HEK293 (cell line): ENCODE measurements around the gene MED25.

Experiments
- BCL11A ChIP-seq: fragments of 450-650 bp; formaldehyde crosslinking; IDR thresholded peaks from 2 replicates; pipeline ENCODE4 v1.5.1; 2016; ENCODE audit warnings: low read depth, missing biosample characterization, missing genetic modification characterization
- HOXC10 ChIP-seq: sonication (generic); formaldehyde crosslinking; IDR thresholded peaks from 2 replicates; pipeline ENCODE4 v1.8.1; 2023; ENCODE audit warnings: mild to moderate bottlenecking, missing genetic modification reagents
- SP2 ChIP-seq: fragments of 450-650 bp; formaldehyde crosslinking; IDR thresholded peaks from 2 replicates; pipeline ENCODE4 v1.5.1; 2016; ENCODE audit warnings: missing biosample characterization, missing genetic modification characterization
- ZNF10 ChIP-seq: fragments of 450-650 bp; formaldehyde crosslinking; IDR thresholded peaks from 2 replicates; pipeline ENCODE4 v1.5.1; 2017; ENCODE audit warnings: missing biosample characterization, missing genetic modification characterization
- ZNF155 ChIP-seq: fragments of 450-650 bp; formaldehyde crosslinking; IDR thresholded peaks from 2 replicates; pipeline ENCODE4 v1.5.1; 2016; ENCODE audit warnings: missing biosample characterization, missing genetic modification characterization
- ZNF157 ChIP-seq: fragments of 450-650 bp; formaldehyde crosslinking; IDR thresholded peaks from 2 replicates; pipeline ENCODE4 v1.5.1; 2016; ENCODE audit warnings: missing biosample characterization, missing genetic modification characterization
- ZNF19 ChIP-seq: fragments of 450-650 bp; formaldehyde crosslinking; IDR thresholded peaks from 2 replicates; pipeline ENCODE4; 2016; ENCODE audit warnings: missing biosample characterization, missing genetic modification characterization, low read depth
- ZNF24 ChIP-seq: fragments of 450-650 bp; formaldehyde crosslinking; IDR thresholded peaks from 2 replicates; pipeline ENCODE4 v1.5.1; 2016; ENCODE audit warnings: missing biosample characterization, missing genetic modification characterization
- ZNF302 ChIP-seq: fragments of 450-650 bp; formaldehyde crosslinking; IDR thresholded peaks from 2 replicates; pipeline ENCODE4 v1.5.1; 2016; ENCODE audit warnings: missing biosample characterization, missing genetic modification characterization, low read depth
- ZNF350 ChIP-seq: fragments of 450-650 bp; formaldehyde crosslinking; IDR thresholded peaks from 2 replicates; pipeline ENCODE4 v1.5.0; 2017; ENCODE audit warnings: missing biosample characterization, mild to moderate bottlenecking, missing genetic modification characterization
- ZNF433 ChIP-seq: fragments of 450-650 bp; formaldehyde crosslinking; IDR thresholded peaks from 2 replicates; pipeline ENCODE4 v1.5.1; 2016; ENCODE audit warnings: missing biosample characterization, missing genetic modification characterization, low read depth
- ZNF48 ChIP-seq: fragments of 450-650 bp; formaldehyde crosslinking; IDR thresholded peaks from 2 replicates; pipeline ENCODE4 v1.5.1; 2016; ENCODE audit warnings: missing biosample characterization, missing genetic modification characterization
- ZNF544 ChIP-seq: fragments of 450-650 bp; formaldehyde crosslinking; IDR thresholded peaks from 2 replicates; pipeline ENCODE4 v1.5.0; 2017; ENCODE audit warnings: missing biosample characterization, missing genetic modification characterization
- ZNF654 ChIP-seq: fragments of 450-650 bp; formaldehyde crosslinking; IDR thresholded peaks from 2 replicates; pipeline ENCODE4 v1.5.1; 2016; ENCODE audit warnings: low read depth, missing biosample characterization, missing genetic modification characterization
- ZNF658 ChIP-seq: fragments of 450-650 bp; formaldehyde crosslinking; IDR thresholded peaks from 2 replicates; pipeline ENCODE4; 2016; ENCODE audit warnings: missing biosample characterization, missing genetic modification characterization
- TF ChIP-seq, protein P1 (sequence below): fragments of 450-650 bp; formaldehyde crosslinking; IDR thresholded peaks from 2 replicates; pipeline ENCODE4 v1.5.1; 2016; ENCODE audit warnings: missing biosample characterization, missing genetic modification characterization
- TF ChIP-seq, protein P2 (sequence below): fragments of 450-650 bp; formaldehyde crosslinking; IDR thresholded peaks from 2 replicates; pipeline ENCODE4 v1.5.1; 2016; ENCODE audit warnings: missing biosample characterization, missing genetic modification characterization, borderline replicate concordance
- TF ChIP-seq, protein P3 (sequence below): fragments of 450-650 bp; formaldehyde crosslinking; IDR thresholded peaks from 2 replicates; pipeline ENCODE4 v1.5.1; 2016; ENCODE audit warnings: missing biosample characterization, missing genetic modification characterization
- TF ChIP-seq, protein P4 (sequence below): fragments of 450-650 bp; formaldehyde crosslinking; IDR thresholded peaks from 2 replicates; pipeline ENCODE4 v1.5.1; 2016; ENCODE audit warnings: missing biosample characterization, missing genetic modification characterization
- TF ChIP-seq, protein P5 (sequence below): fragments of 450-650 bp; formaldehyde crosslinking; IDR thresholded peaks from 2 replicates; pipeline ENCODE4 v1.5.1; 2016; ENCODE audit warnings: missing biosample characterization, missing genetic modification characterization, low read depth
- TF ChIP-seq, protein P6 (sequence below): sonication (generic); formaldehyde crosslinking; IDR thresholded peaks from 2 replicates; pipeline ENCODE4 v1.8.1; 2022; ENCODE audit warnings: mild to moderate bottlenecking, moderate library complexity, missing genetic modification reagents
- TF ChIP-seq, protein P7 (sequence below): fragments of 450-650 bp; IDR thresholded peaks from 2 replicates; pipeline ENCODE4 v1.5.1; 2018; ENCODE audit warnings: missing biosample characterization, missing genetic modification characterization
- TF ChIP-seq, protein P8 (sequence below): fragments of 450-650 bp; IDR thresholded peaks from 2 replicates; pipeline ENCODE4 v1.5.1; 2018; ENCODE audit warnings: missing biosample characterization, mild to moderate bottlenecking, missing genetic modification characterization

MED25 gene

DNA sequence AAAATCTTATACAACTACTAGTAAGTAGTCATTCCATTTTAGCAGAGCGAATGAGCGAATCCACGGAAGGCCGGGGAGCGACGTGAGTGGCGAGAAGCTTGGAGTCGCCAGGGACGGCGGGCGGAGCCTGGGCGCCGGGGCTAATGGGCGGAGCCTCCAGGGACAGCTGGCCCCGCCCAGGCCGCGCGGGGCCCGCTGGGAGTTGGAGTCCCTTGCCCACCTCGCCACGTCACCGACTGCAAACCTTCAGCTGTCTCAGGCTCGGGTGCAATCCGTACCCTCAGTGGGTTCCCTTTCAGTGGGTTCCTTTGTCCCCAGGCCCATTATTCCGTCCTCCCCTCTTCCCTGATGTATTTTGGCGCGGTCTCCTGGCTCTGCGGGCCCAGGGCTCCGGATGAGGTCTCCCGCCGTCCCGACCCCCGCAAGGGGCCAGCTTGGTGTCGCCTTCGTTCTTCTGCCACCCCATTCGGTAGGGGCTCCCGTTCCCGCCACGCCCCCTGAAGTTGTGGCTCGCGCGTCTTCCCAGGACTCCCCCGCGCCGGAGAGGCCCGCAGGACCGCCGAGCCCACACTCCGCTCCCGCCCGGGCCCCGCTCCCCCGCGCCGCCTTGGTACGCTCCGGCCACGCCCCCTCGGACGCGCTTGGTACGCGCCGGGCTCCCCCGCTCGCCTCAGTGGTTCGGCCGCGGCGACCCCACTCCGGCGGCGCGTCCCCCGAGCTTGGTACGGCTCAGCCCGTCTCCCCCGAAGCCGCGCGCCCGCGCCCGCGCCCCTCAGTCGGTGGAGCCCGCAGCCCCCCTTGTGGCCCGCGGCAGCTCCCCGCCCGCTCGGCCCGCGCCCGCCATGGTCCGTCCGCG, 32.6 kb downstream of the MED25 start, which contains the start of gene PTOV1 (continued):
- TF ChIP-seq, protein P1, sequence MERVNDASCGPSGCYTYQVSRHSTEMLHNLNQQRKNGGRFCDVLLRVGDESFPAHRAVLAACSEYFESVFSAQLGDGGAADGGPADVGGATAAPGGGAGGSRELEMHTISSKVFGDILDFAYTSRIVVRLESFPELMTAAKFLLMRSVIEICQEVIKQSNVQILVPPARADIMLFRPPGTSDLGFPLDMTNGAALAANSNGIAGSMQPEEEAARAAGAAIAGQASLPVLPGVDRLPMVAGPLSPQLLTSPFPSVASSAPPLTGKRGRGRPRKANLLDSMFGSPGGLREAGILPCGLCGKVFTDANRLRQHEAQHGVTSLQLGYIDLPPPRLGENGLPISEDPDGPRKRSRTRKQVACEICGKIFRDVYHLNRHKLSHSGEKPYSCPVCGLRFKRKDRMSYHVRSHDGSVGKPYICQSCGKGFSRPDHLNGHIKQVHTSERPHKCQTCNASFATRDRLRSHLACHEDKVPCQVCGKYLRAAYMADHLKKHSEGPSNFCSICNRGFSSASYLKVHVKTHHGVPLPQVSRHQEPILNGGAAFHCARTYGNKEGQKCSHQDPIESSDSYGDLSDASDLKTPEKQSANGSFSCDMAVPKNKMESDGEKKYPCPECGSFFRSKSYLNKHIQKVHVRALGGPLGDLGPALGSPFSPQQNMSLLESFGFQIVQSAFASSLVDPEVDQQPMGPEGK (tag by site-specific recombination), result peak; percentile 99
- peak; percentile 68 for TF ChIP-seq ZNF10 (tag by site-specific recombination)
- no peak for TF ChIP-seq ZNF157 (tag by site-specific recombination)
- no peak for TF ChIP-seq ZNF350 (tag by site-specific recombination)
- TF ChIP-seq ZNF658 (tag by site-specific recombination), result no peak
- no peak for TF ChIP-seq ZNF433 (tag by site-specific recombination)
- TF ChIP-seq ZNF544, result no peak
- TF ChIP-seq, protein P2, sequence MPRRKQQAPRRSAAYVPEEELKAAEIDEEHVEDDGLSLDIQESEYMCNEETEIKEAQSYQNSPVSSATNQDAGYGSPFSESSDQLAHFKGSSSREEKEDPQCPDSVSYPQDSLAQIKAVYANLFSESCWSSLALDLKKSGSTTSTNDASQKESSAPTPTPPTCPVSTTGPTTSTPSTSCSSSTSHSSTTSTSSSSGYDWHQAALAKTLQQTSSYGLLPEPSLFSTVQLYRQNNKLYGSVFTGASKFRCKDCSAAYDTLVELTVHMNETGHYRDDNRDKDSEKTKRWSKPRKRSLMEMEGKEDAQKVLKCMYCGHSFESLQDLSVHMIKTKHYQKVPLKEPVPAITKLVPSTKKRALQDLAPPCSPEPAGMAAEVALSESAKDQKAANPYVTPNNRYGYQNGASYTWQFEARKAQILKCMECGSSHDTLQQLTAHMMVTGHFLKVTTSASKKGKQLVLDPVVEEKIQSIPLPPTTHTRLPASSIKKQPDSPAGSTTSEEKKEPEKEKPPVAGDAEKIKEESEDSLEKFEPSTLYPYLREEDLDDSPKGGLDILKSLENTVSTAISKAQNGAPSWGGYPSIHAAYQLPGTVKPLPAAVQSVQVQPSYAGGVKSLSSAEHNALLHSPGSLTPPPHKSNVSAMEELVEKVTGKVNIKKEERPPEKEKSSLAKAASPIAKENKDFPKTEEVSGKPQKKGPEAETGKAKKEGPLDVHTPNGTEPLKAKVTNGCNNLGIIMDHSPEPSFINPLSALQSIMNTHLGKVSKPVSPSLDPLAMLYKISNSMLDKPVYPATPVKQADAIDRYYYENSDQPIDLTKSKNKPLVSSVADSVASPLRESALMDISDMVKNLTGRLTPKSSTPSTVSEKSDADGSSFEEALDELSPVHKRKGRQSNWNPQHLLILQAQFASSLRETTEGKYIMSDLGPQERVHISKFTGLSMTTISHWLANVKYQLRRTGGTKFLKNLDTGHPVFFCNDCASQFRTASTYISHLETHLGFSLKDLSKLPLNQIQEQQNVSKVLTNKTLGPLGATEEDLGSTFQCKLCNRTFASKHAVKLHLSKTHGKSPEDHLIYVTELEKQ, result 0 out of 2 replicates have a peak, but pooled peaks have one; percentile 8
- TF ChIP-seq, protein P3, sequence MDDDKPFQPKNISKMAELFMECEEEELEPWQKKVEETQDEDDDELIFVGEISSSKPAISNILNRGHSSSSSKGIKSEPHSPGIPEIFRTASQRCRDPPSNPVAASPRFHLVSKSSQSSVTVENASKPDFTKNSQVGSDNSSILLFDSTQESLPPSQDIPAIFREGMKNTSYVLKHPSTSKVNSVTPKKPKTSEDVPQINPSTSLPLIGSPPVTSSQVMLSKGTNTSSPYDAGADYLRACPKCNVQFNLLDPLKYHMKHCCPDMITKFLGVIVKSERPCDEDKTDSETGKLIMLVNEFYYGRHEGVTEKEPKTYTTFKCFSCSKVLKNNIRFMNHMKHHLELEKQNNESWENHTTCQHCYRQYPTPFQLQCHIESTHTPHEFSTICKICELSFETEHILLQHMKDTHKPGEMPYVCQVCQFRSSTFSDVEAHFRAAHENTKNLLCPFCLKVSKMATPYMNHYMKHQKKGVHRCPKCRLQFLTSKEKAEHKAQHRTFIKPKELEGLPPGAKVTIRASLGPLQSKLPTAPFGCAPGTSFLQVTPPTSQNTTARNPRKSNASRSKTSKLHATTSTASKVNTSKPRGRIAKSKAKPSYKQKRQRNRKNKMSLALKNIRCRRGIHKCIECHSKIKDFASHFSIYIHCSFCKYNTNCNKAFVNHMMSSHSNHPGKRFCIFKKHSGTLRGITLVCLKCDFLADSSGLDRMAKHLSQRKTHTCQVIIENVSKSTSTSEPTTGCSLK, result no peak
- TF ChIP-seq ZNF19 (tag by site-specific recombination), result no peak
- TF ChIP-seq ZNF48 (tag by site-specific recombination), result no peak
- TF ChIP-seq, protein P4, sequence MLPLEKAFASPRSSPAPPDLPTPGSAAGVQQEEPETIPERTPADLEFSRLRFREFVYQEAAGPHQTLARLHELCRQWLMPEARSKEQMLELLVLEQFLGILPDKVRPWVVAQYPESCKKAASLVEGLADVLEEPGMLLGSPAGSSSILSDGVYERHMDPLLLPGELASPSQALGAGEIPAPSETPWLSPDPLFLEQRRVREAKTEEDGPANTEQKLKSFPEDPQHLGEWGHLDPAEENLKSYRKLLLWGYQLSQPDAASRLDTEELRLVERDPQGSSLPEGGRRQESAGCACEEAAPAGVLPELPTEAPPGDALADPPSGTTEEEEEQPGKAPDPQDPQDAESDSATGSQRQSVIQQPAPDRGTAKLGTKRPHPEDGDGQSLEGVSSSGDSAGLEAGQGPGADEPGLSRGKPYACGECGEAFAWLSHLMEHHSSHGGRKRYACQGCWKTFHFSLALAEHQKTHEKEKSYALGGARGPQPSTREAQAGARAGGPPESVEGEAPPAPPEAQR (tag by site-specific recombination), result no peak
- TF ChIP-seq ZNF24 (tag by site-specific recombination), result peak; percentile 92
- TF ChIP-seq ZNF302 (tag by site-specific recombination), result no peak
- peak; percentile 46; the same call in 1 of the 2 replicates for TF ChIP-seq BCL11A
- no peak for TF ChIP-seq ZNF155 (tag by site-specific recombination)
- peak; percentile 52 for TF ChIP-seq SP2 (tag by site-specific recombination)
- TF ChIP-seq, protein P5, sequence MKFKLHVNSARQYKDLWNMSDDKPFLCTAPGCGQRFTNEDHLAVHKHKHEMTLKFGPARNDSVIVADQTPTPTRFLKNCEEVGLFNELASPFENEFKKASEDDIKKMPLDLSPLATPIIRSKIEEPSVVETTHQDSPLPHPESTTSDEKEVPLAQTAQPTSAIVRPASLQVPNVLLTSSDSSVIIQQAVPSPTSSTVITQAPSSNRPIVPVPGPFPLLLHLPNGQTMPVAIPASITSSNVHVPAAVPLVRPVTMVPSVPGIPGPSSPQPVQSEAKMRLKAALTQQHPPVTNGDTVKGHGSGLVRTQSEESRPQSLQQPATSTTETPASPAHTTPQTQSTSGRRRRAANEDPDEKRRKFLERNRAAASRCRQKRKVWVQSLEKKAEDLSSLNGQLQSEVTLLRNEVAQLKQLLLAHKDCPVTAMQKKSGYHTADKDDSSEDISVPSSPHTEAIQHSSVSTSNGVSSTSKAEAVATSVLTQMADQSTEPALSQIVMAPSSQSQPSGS (tag by site-specific recombination), result 0 out of 2 replicates have a peak, but pooled peaks have one; percentile 17
- TF ChIP-seq, protein P6, sequence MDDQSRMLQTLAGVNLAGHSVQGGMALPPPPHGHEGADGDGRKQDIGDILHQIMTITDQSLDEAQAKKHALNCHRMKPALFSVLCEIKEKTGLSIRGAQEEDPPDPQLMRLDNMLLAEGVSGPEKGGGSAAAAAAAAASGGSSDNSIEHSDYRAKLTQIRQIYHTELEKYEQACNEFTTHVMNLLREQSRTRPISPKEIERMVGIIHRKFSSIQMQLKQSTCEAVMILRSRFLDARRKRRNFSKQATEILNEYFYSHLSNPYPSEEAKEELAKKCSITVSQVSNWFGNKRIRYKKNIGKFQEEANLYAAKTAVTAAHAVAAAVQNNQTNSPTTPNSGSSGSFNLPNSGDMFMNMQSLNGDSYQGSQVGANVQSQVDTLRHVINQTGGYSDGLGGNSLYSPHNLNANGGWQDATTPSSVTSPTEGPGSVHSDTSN (CRISPR knock-in tag), result no peak
- no peak for TF ChIP-seq ZNF654 (tag by site-specific recombination)
- no peak for TF ChIP-seq HOXC10
- TF ChIP-seq, protein P7, sequence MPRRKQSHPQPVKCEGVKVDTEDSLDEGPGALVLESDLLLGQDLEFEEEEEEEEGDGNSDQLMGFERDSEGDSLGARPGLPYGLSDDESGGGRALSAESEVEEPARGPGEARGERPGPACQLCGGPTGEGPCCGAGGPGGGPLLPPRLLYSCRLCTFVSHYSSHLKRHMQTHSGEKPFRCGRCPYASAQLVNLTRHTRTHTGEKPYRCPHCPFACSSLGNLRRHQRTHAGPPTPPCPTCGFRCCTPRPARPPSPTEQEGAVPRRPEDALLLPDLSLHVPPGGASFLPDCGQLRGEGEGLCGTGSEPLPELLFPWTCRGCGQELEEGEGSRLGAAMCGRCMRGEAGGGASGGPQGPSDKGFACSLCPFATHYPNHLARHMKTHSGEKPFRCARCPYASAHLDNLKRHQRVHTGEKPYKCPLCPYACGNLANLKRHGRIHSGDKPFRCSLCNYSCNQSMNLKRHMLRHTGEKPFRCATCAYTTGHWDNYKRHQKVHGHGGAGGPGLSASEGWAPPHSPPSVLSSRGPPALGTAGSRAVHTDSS (tag by site-specific recombination), result peak; percentile 41; the same call in 1 of the 2 replicates
- TF ChIP-seq, protein P8, sequence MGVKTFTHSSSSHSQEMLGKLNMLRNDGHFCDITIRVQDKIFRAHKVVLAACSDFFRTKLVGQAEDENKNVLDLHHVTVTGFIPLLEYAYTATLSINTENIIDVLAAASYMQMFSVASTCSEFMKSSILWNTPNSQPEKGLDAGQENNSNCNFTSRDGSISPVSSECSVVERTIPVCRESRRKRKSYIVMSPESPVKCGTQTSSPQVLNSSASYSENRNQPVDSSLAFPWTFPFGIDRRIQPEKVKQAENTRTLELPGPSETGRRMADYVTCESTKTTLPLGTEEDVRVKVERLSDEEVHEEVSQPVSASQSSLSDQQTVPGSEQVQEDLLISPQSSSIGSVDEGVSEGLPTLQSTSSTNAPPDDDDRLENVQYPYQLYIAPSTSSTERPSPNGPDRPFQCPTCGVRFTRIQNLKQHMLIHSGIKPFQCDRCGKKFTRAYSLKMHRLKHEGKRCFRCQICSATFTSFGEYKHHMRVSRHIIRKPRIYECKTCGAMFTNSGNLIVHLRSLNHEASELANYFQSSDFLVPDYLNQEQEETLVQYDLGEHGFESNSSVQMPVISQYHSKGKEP (tag by site-specific recombination), result peak; percentile 11; the same call in 1 of the 2 replicates
